KMS-11 (cell line): ENCODE data around the gene MAGED1.

Experiments
- H2AFZ ChIP-seq: fragments of 200-600 bp; sonication (generic); 2 replicates; pipeline ENCODE4 v1.6.1; 2016; ENCODE audit warnings: antibody characterized with exemption, mixed run types, low read depth
- H3K27ac ChIP-seq: fragments of 200-600 bp; sonication (generic); 2 replicates; pipeline ENCODE4 v1.6.1; 2016; ENCODE audit warnings: mild to moderate bottlenecking, mixed run types
- H3K27me3 ChIP-seq: fragments of 200-600 bp; sonication (generic); 2 replicates; pipeline ENCODE4 v1.6.1; 2017; ENCODE audit warnings: mild to moderate bottlenecking, low read depth, mixed run types, moderate library complexity; ENCODE audit not compliant: insufficient read depth
- H3K36me3 ChIP-seq: fragments of 200-600 bp; sonication (generic); 2 replicates; pipeline ENCODE4 v1.6.1; 2017; ENCODE audit warnings: mild to moderate bottlenecking, mixed run types; ENCODE audit not compliant: insufficient read depth
- H3K4me1 ChIP-seq: fragments of 200-600 bp; sonication (generic); 2 replicates; pipeline ENCODE4 v1.6.1; 2016; ENCODE audit warnings: mild to moderate bottlenecking, low read depth, mixed run types; ENCODE audit not compliant: poor library complexity, severe bottlenecking
- H3K4me2 ChIP-seq: fragments of 200-600 bp; sonication (generic); 2 replicates; pipeline ENCODE4 v1.7.0; 2016; ENCODE audit warnings: mild to moderate bottlenecking, mixed run types
- H3K4me3 ChIP-seq: fragments of 200-600 bp; sonication (generic); IDR thresholded peaks from 2 replicates; pipeline ENCODE4 v1.6.1; 2017; ENCODE audit warnings: low read depth, low read length, mixed read lengths; ENCODE audit not compliant: insufficient read depth
- H3K79me2 ChIP-seq: fragments of 200-600 bp; sonication (generic); 2 replicates; pipeline ENCODE4 v1.6.1; 2016; ENCODE audit warnings: low read depth, mixed run types; ENCODE audit not compliant: insufficient read depth
- H3K9ac ChIP-seq: fragments of 200-600 bp; sonication (generic); 2 replicates; pipeline ENCODE4 v1.6.1; 2016; ENCODE audit warnings: mild to moderate bottlenecking, mixed run types
- H4K20me1 ChIP-seq: fragments of 200-600 bp; sonication (generic); 2 replicates; pipeline ENCODE4 v1.6.1; 2016; ENCODE audit warnings: mild to moderate bottlenecking, mixed run types; ENCODE audit not compliant: insufficient read depth
- CTCF ChIP-seq: fragments of 200-600 bp; sonication (generic); conservative IDR thresholded peaks from 2 replicates; pipeline ENCODE4 v1.6.1; 2017; ENCODE audit warnings: low read depth, mild to moderate bottlenecking, antibody characterized with exemption, low read length, moderate library complexity, mixed read lengths

Gene MAGED1

GRCh38 chrX:51852621-51853020 is 40.8 kb upstream of the MAGED1 start:
- Histone ChIP-seq H3K27ac (no peak overlapping the region), H3K79me2 (no peaks in the 10 kb centered on the region), H3K27me3 (no peaks in the 10 kb centered on the region), H3K4me3 (no peak overlapping the region), H3K4me1 (peaks cover 17% of the 10 kb centered on the region), H2AFZ (no peak overlapping the region), H3K36me3 (no peaks in the 10 kb centered on the region), H4K20me1 (no peaks in the 10 kb centered on the region), H3K4me2 (no peak overlapping the region), H3K9ac (no peak overlapping the region)
- TF ChIP-seq CTCF, result no peak

GRCh38 chrX:51853251-51853650 is 40.2 kb upstream of the MAGED1 start:
- no peak for TF ChIP-seq CTCF
- Histone ChIP-seq H3K27me3 (no peaks in the 10 kb centered on the region), H3K9ac (no peak overlapping the region), H3K36me3 (no peaks in the 10 kb centered on the region), H2AFZ (no peak overlapping the region), H3K4me3 (no peak overlapping the region), H3K27ac (no peak overlapping the region), H3K4me2 (no peak overlapping the region), H3K4me1 (peaks cover 17% of the 10 kb centered on the region), H3K79me2 (no peaks in the 10 kb centered on the region), H4K20me1 (no peaks in the 10 kb centered on the region)

GRCh38 chrX:51855698-51856097 is 37.7 kb upstream of the MAGED1 start:
- no peaks in the 10 kb centered on the region for H4K20me1 ChIP-seq
- peaks cover 16% of the 10 kb centered on the region for H3K4me1 ChIP-seq
- no peak overlapping the region for H3K9ac ChIP-seq
- no peak overlapping the region for H3K4me2 ChIP-seq
- H3K27me3 ChIP-seq, result no peaks in the 10 kb centered on the region
- H3K4me3 ChIP-seq, result no peak overlapping the region
- H3K79me2 ChIP-seq, result no peaks in the 10 kb centered on the region
- H3K36me3 ChIP-seq, result no peaks in the 10 kb centered on the region
- no peak for TF ChIP-seq CTCF
- H2AFZ ChIP-seq, result no peak overlapping the region
- H3K27ac ChIP-seq, result no peak overlapping the region

GRCh38 chrX:51857159-51857733 is 36.2 kb upstream of the MAGED1 start:
- Histone ChIP-seq H3K4me3 (no peak overlapping the region), H3K27me3 (no peaks in the 10 kb centered on the region), H3K36me3 (no peaks in the 10 kb centered on the region), H3K4me2 (no peak overlapping the region), H3K4me1 (peaks cover under 1% of the 10 kb centered on the region), H3K27ac (no peak overlapping the region), H4K20me1 (no peaks in the 10 kb centered on the region), H3K9ac (no peak overlapping the region), H3K79me2 (no peaks in the 10 kb centered on the region), H2AFZ (no peak overlapping the region)
- no peak for TF ChIP-seq CTCF
